Neutrophil (primary cell): Measurements from ENCODE around the gene CHTF18.
"Not testable (repeated sequence)": the region's sequence is repeated elsewhere in the genome, so short reads cannot be mapped to it uniquely, and the experiment has no call there.

Experiments used
- H3K27ac ChIP-seq: fragments of 200-600 bp; sonication (generic); 2 replicates; pipeline ENCODE4 v1.5.1; 2016; ENCODE audit warnings: mild to moderate bottlenecking, moderate library complexity
- H3K27me3 ChIP-seq: fragments of 200-600 bp; sonication (generic); 2 replicates; pipeline ENCODE4 v1.6.0; 2016; ENCODE audit warnings: mild to moderate bottlenecking
- H3K36me3 ChIP-seq: fragments of 200-600 bp; sonication (generic); 2 replicates; pipeline ENCODE4 v1.5.1; 2017
- H3K4me1 ChIP-seq, 2 experiments: fragments of 200-600 bp in 1 of 2; sonication (generic) in 1 of 2; 1 replicate in 1 of 2; 2 replicates in 1 of 2; pipeline versions ENCODE4 v1.5.1 to v1.6.1; 2013 to 2016; ENCODE audit warnings: low read depth in 1 of 2, low read length in 1 of 2, mild to moderate bottlenecking in 1 of 2, moderate library complexity in 1 of 2; ENCODE audit not compliant: control insufficient read depth in 1 of 2, insufficient read depth in 1 of 2
- H3K4me3 ChIP-seq, 2 experiments: fragments of 200-600 bp in 1 of 2; sonication (generic) in 1 of 2; 1 replicate in 1 of 2; 2 replicates in 1 of 2; pipeline ENCODE4 v1.5.1; 2013 to 2016; ENCODE audit warnings: low read depth in 1 of 2, low read length in 1 of 2, mild to moderate bottlenecking in 1 of 2, moderate library complexity in 1 of 2
- H3K9me3 ChIP-seq: fragments of 200-600 bp; sonication (generic); 2 replicates; pipeline ENCODE4 v1.5.1; 2016
- CTCF ChIP-seq: fragments of 200-600 bp; sonication (generic); IDR thresholded peaks from 2 replicates; pipeline ENCODE4 v1.5.1; 2016; ENCODE audit warnings: antibody characterized with exemption

The CHTF18 gene

DNA sequence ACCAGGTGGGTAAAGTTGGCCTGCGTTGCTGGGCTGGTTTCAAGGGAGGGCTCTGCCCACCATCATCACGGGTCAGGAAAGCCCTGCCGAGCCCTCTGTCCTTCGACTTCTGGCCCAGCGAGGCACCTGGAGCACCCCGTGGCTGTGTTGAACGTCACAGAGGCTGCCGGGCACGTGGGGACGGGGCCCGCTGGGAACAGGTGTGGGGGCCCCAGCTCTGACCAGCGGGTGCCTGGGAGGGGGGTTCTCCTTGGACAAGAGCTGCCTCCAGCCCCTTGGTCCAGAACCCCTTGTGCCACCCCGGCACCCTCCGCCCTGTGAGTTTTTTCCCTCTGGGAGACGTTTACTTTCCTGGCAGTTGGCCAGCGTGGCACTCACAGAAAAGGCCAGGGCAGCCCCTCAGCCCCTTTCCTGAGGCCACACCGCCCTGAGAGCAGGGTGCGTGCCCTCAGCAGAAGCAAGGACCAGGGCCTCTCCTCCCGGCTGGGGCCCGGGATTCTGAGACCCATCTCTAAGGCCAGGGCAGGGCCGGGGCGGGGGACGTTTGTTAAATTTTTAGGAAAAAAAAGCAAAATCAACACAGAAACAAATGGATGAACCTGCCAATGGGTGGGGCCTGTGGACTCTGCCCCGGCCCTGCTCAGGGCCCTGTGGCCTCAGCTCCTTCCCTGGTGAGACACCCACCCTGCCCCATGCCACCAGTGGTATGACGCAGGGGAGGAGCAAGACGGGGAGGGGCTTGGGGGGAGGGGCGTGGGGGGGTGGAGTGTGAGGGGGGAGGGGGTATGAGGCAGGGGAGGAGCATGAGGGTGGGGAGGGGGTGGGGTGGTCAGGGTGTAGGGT lies 43.4 kb downstream of the CHTF18 start:
- H3K27ac ChIP-seq = no peak overlapping the region
- peaks cover 7% of the 10 kb centered on the region for H3K9me3 ChIP-seq
- no peak for TF ChIP-seq CTCF
- H3K36me3 ChIP-seq = no peaks in the 10 kb centered on the region
- H3K4me1 ChIP-seq = no peaks in the 10 kb centered on the region
- no peak overlapping the region for H3K4me3 ChIP-seq
- H3K27me3 ChIP-seq = peaks cover 27% of the 10 kb centered on the region

GRCh38 chr16:832652-833336 lies 44.4 kb downstream of the CHTF18 start:
- Histone ChIP-seq H3K9me3 (peaks cover 7% of the 10 kb centered on the region), H3K4me3 (no peak overlapping the region), H3K27ac (no peak overlapping the region), H3K36me3 (no peaks in the 10 kb centered on the region), H3K4me1 (no peaks in the 10 kb centered on the region), H3K27me3 (peaks cover 27% of the 10 kb centered on the region)
- TF ChIP-seq CTCF = no peak

- Histone ChIP-seq H3K27ac (no peak overlapping the region), H3K4me1 (no peaks in the 10 kb centered on the region), H3K4me3 (no peak overlapping the region), H3K9me3 (peaks cover 7% of the 10 kb centered on the region), H3K36me3 (no peaks in the 10 kb centered on the region), H3K27me3 (peaks cover 27% of the 10 kb centered on the region)
- TF ChIP-seq CTCF = no peak
Measured at GRCh38 chr16:833411-833810, 45.0 kb downstream of the CHTF18 start.

DNA sequence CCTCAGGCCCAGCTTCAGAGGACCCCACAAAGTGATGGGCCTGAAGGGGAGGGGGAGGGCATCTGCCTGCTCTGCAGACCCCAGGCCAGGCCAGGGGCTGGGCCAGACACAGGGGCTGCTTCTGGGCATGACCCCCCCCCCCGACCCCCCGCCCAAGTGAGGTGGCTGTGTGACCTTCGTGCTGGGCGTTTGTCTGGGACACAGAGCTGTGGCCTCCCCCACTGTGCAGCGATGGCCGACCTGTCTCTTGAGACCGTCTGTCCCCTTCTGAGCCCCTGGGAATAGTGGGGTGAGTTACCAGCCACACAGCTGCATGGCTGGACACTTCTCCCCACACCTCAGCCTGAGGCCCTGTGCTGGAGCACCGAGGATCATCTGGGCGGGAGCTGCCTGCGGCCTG lies 47.0 kb downstream of the CHTF18 start:
- Histone ChIP-seq H3K27ac (no peak overlapping the region), H3K9me3 (peaks cover 7% of the 10 kb centered on the region), H3K36me3 (no peaks in the 10 kb centered on the region), H3K4me3 (no peak overlapping the region), H3K4me1 (no peaks in the 10 kb centered on the region), H3K27me3 (peaks cover 17% of the 10 kb centered on the region)
- no peak for TF ChIP-seq CTCF

DNA sequence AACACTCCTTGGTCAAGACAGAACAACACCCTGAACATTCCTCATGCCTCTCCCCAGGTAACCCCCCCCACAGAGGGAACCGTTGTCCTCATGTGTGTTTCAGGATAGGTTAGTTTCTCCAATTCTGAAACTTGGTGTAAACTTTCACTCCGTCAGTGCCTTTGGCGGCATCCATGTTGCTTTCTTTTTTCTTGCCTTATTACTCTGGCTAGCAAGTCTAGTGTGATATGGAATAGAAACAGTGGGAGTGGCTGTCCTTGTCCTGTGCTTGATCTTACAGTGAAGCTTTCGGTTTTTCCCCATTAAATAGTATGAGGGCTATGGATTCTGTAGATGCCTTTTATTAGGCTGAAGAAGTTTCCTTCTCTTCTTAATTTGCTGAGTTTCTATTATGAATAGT lies 47.8 kb downstream of the CHTF18 start:
- H3K4me1 ChIP-seq = no peaks in the 10 kb centered on the region
- TF ChIP-seq CTCF = no peak
- no peak overlapping the region for H3K4me3 ChIP-seq
- no peak overlapping the region for H3K27ac ChIP-seq
- peaks cover 8% of the 10 kb centered on the region for H3K27me3 ChIP-seq
- H3K36me3 ChIP-seq = no peaks in the 10 kb centered on the region
- H3K9me3 ChIP-seq = peaks cover 7% of the 10 kb centered on the region

- H3K4me1 ChIP-seq, H3K4me3 ChIP-seq, H3K27me3 ChIP-seq, H3K9me3 ChIP-seq, H3K27ac ChIP-seq, H3K36me3 ChIP-seq: not testable (repeated sequence)
Measured at GRCh38 chr16:836822-837221, 48.4 kb downstream of the CHTF18 start.
